Bronchial epithelial cell (primary cell): ENCODE data around the gene NFASC. TPM values are rescaled to one million over a fixed set of nuclear protein-coding genes. Genes with fewer than 3 reads are reported as not detected.

Experiments used
- DNase-seq: peaks from one replicate; pipeline ENCODE4 v3.0.0-alpha.2; 2010; ENCODE audit warnings: low read depth
- FAIRE-seq: peaks from 2 replicates; lab custom pipeline; 2011; peaks lifted over from hg19 to GRCh38; lab: Jason Lieb, UNC
- H3K27me3 ChIP-seq: 2 replicates; pipeline ENCODE4 v1.5.1; 2011; ENCODE audit warnings: low read length; ENCODE audit not compliant: control insufficient read depth, insufficient read depth
- H3K36me3 ChIP-seq: 2 replicates; pipeline ENCODE4 v1.5.1; 2011; ENCODE audit warnings: low read length; ENCODE audit not compliant: control insufficient read depth, insufficient read depth
- H3K4me3 ChIP-seq: 2 replicates; pipeline ENCODE4 v1.5.1; 2011; ENCODE audit warnings: mild to moderate bottlenecking, low read depth, low read length, control low read depth
- total RNA-seq: library from RNA; depleted of rRNA; stranded (reverse); fragments of >200 nt; gene quantifications from 2 replicates; pipeline ENCODE4 v1.2.1, GENCODE V29; 2014
- TF ChIP-seq, protein P1 (sequence below): IDR thresholded peaks from 2 replicates; pipeline ENCODE4 v1.5.1; 2011; ENCODE audit warnings: mild to moderate bottlenecking, moderate library complexity, low read length, control low read depth, inconsistent platforms; ENCODE audit not compliant: insufficient read depth, severe bottlenecking

NFASC gene
- total RNA-seq, 1 donor from 2014 or later = 0.53 TPM

DNA sequence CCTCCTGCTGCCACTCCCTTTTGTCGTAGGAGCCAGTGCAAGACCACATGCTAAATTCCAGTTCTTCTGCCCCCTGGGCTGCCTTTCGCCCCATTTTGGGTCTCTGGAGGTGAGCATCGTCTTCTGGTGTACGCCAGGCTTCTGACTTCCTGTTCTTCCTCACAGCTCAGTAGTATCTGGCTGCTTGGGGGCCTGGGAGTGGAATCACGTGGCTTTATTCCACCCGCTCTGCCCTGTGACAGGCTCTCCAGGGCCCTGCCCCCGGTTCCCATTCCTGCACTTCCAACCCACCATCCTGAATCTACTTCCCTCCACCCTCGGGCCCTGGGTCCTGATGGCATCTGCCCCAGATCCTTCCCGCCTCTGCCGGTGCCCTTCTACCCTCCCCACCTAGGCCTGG lies 3.6 kb downstream of the NFASC start:
- no peaks in the 10 kb centered on the region for H3K36me3 ChIP-seq
- H3K4me3 ChIP-seq = no peak overlapping the region
- TF ChIP-seq, protein P1, sequence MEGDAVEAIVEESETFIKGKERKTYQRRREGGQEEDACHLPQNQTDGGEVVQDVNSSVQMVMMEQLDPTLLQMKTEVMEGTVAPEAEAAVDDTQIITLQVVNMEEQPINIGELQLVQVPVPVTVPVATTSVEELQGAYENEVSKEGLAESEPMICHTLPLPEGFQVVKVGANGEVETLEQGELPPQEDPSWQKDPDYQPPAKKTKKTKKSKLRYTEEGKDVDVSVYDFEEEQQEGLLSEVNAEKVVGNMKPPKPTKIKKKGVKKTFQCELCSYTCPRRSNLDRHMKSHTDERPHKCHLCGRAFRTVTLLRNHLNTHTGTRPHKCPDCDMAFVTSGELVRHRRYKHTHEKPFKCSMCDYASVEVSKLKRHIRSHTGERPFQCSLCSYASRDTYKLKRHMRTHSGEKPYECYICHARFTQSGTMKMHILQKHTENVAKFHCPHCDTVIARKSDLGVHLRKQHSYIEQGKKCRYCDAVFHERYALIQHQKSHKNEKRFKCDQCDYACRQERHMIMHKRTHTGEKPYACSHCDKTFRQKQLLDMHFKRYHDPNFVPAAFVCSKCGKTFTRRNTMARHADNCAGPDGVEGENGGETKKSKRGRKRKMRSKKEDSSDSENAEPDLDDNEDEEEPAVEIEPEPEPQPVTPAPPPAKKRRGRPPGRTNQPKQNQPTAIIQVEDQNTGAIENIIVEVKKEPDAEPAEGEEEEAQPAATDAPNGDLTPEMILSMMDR = no peak
- peaks cover 1% of the 10 kb centered on the region for H3K27me3 ChIP-seq
- DNase-seq (no peak), FAIRE-seq (no peak)

DNA sequence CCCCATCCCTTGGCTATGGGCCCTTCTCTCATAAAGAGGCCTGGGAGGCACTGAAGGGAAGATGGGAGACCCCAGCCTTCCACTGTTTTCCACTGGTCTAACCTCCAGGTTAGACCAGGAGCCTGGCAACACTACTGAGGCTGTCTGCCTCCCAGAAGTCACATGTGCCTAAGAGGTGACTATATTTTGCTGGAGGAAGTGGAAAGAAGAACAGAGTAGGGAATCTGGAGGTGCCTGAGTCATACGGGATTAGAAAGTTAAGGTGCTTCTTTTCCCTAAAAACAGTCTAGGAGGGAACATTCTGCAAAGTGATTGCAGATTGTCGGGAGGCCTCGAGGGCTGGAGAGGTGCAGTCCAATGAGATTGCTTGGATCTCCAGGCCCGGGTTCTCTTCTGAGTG lies 4.6 kb downstream of the NFASC start:
- no peak for FAIRE-seq
- DNase-seq = no peak
- H3K27me3 ChIP-seq = peaks cover 1% of the 10 kb centered on the region
- no peak overlapping the region for H3K4me3 ChIP-seq
- TF ChIP-seq, protein P1 = no peak
- H3K36me3 ChIP-seq = no peaks in the 10 kb centered on the region

DNA sequence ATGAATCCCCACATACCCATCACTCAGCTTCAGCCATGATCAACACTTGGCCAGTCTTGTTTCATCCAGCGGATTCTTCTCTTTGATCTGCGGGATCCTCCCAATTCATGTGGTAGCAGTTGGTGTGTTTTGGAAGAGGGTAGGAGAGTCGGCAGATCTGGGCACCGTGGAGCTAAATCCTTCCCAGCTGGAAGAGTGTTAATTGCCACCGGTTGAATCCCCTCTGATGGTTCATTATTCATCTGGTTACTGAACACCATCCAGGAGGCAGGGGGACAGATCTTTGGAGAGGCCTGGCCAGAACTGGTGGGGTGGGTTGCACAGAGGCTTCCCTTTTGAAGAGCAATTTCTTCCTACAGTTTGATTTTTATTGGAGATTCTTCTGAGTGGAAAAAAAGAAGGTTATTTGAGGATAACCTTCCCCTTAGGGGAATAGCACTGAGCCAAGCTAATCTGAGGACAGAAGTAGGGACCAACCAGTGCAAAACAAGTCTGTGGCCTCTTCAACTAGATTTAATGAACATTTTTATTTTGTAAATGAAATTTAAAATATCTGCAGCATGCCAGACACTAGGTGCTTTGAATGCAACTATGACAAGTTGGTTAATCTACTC lies 8.1 kb downstream of the NFASC start:
- Histone ChIP-seq H3K27me3 (peaks cover 1% of the 10 kb centered on the region), H3K4me3 (no peak overlapping the region), H3K36me3 (no peaks in the 10 kb centered on the region)
- TF ChIP-seq, protein P1 = no peak
- no peak for DNase-seq
- FAIRE-seq = no peak

DNA sequence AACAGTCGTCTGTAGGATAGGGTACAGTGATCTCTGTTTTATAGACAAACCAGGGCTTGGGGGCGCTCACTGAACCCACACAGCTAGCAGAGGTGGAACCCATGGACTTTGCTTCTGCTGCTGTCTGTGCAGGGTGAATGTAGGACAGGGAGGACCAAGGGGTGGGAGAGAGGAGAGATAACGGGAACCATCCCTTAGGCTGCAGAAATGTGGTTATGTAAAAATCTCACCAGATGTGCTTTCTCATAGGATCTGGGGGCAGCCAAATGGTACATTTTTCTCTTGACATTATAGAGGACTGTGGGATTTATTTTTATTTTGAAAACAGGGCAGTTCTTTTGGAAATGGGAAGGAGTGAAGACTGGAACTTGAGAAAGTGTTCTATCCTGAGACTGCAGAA lies 8.7 kb downstream of the NFASC start:
- Histone ChIP-seq H3K36me3 (no peaks in the 10 kb centered on the region), H3K4me3 (no peak overlapping the region), H3K27me3 (peaks cover 1% of the 10 kb centered on the region)
- TF ChIP-seq, protein P1 = no peak
- DNase-seq (no peak), FAIRE-seq (no peak)

DNA sequence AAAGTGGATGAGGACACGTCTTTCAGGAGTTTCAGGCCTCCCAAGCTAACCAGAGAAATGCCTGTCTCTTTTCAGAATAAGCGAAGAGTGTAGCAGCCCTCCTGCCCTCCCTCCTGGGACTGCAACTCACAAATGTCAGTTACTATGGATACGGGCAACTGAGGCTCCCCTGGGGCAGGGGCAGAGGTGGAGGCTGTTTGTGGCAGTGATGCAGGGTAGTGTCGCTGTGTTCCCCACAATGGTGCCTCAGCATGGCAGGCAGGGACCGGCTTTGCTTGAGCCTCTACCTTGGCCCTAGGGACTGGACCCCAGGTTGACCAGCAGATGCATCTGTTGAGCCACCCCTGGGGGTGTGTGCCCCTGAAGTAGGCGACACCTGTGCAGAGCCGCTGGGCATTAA lies 10.2 kb downstream of the NFASC start:
- no peak for DNase-seq
- no peak for FAIRE-seq

DNA sequence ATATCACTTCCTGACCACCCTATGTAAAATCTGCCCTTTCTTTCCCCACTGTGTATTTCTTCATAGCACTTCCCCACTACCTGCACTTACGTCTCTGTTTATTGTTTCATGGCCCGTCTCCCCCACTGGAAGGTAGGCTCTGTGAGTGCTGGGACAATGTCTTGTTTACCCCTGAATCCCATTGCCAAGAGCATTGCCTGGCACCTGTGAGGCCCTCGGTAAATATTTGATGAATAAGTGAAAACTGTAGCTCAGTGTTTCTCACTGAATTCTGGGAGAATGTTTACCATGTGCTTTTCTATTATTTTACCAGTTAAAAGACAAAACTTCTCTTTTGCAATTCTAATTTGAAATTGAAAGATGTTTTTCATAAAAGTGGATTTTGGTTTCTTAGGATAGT lies 11.8 kb downstream of the NFASC start:
- FAIRE-seq (no peak), DNase-seq (no peak)
- TF ChIP-seq, protein P1 = no peak
- Histone ChIP-seq H3K27me3 (peaks cover 2% of the 10 kb centered on the region), H3K4me3 (no peak overlapping the region), H3K36me3 (no peaks in the 10 kb centered on the region)

More for the DNA sequence above, 10.2 kb downstream of the NFASC start:
- peaks cover 3% of the 10 kb centered on the region for H3K27me3 ChIP-seq
- H3K4me3 ChIP-seq = no peak overlapping the region
- no peaks in the 10 kb centered on the region for H3K36me3 ChIP-seq
- TF ChIP-seq, protein P1 = no peak
